Smooth muscle cell (in vitro differentiated cells): ENCODE data around the gene LHX4. TPM values are rescaled to one million over a fixed set of nuclear protein-coding genes. Genes with fewer than 3 reads are reported as not detected.

Experiments used
- DNase-seq: peaks from one replicate; lab custom pipeline; 2025; ENCODE audit not compliant: unreplicated experiment; lab: John Stamatoyannopoulos, UW
- H2AFZ ChIP-seq: fragments of 200-600 bp; sonication (generic); 2 replicates; pipeline ENCODE4 v1.6.0; 2016; ENCODE audit warnings: antibody characterized with exemption, low read depth, mild to moderate bottlenecking
- H3F3A ChIP-seq: fragments of 200-600 bp; sonication (generic); 2 replicates; pipeline ENCODE4 v1.6.0; 2017; ENCODE audit warnings: antibody characterized with exemption, low read depth
- H3K27ac ChIP-seq: fragments of 200-600 bp; sonication (generic); 2 replicates; pipeline ENCODE4 v1.5.1; 2016; ENCODE audit warnings: low read depth, mild to moderate bottlenecking
- H3K27me3 ChIP-seq: fragments of 200-600 bp; sonication (generic); 2 replicates; pipeline ENCODE4 v1.6.1; 2016; ENCODE audit warnings: low read depth, mild to moderate bottlenecking
- H3K36me3 ChIP-seq: fragments of 200-600 bp; sonication (generic); 2 replicates; pipeline ENCODE4 v1.5.1; 2016; ENCODE audit warnings: low read depth
- H3K4me1 ChIP-seq: fragments of 200-600 bp; sonication (generic); 2 replicates; pipeline ENCODE4 v1.5.1; 2016; ENCODE audit warnings: low read depth
- H3K4me2 ChIP-seq: fragments of 200-600 bp; sonication (generic); 2 replicates; pipeline ENCODE4 v1.6.0; 2016; ENCODE audit warnings: mild to moderate bottlenecking
- H3K4me3 ChIP-seq: fragments of 200-600 bp; sonication (generic); 2 replicates; pipeline ENCODE4 v1.5.1; 2016; ENCODE audit warnings: mild to moderate bottlenecking
- H3K79me2 ChIP-seq: fragments of 200-600 bp; sonication (generic); 2 replicates; pipeline ENCODE4 v1.6.0; 2016; ENCODE audit warnings: low read depth, mild to moderate bottlenecking
- H3K9ac ChIP-seq: fragments of 200-600 bp; sonication (generic); 2 replicates; pipeline ENCODE4 v1.6.0; 2016; ENCODE audit warnings: low read depth
- H3K9me3 ChIP-seq: fragments of 200-600 bp; sonication (generic); replicated peaks from 2 replicates; pipeline ENCODE4 v1.5.1; 2016; ENCODE audit warnings: low read depth
- H4K20me1 ChIP-seq: fragments of 200-600 bp; sonication (generic); 2 replicates; pipeline ENCODE4 v1.6.0; 2016; ENCODE audit warnings: low read depth
- CTCF ChIP-seq: fragments of 200-600 bp; sonication (generic); IDR thresholded peaks from 2 replicates; pipeline ENCODE4 v1.5.1; 2017; ENCODE audit warnings: borderline replicate concordance, mild to moderate bottlenecking, antibody characterized with exemption; ENCODE audit not compliant: insufficient read depth, poor library complexity, severe bottlenecking
- WGBS: methylation state at CpG from one replicate; pipeline ENCODE4 v1.1.7; 2016; ENCODE audit warnings: low lambda C conversion rate; 5-methylcytosine and 5-hydroxymethylcytosine counted together
- polyA plus RNA-seq: library from polyadenylated mRNA; unstranded; fragments of >200 nt; fragmentation: Nextera tagmentation; extraction: Ambion mirVana; gene quantifications from 2 replicates; pipeline ENCODE4 v1.2.1, GENCODE V29; 2016
- total RNA-seq: library from RNA; depleted of rRNA; stranded (reverse); fragments of >200 nt; gene quantifications from 2 replicates; pipeline ENCODE4 v1.2.3, GENCODE V29; 2014

The LHX4 gene
- total and polyA plus RNA-seq, 2 experiments from 2014 or later: not detected

GRCh38 chr1:180215856-180216625 is 14.0 kb upstream of the LHX4 start:
- H3K9ac ChIP-seq: no peak overlapping the region
- no peak overlapping the region for H3K4me2 ChIP-seq
- no peaks in the 10 kb centered on the region for H3F3A ChIP-seq
- whole genome bisulfite sequencing: 94% methylated on average over 22 of the region's 22 CpGs
- DNase-seq: no peak
- H2AFZ ChIP-seq: no peak overlapping the region
- peaks cover 4% of the 10 kb centered on the region for H3K27me3 ChIP-seq
- H4K20me1 ChIP-seq: no peaks in the 10 kb centered on the region
- H3K9me3 ChIP-seq: no peaks in the 10 kb centered on the region
- no peaks in the 10 kb centered on the region for H3K79me2 ChIP-seq
- H3K36me3 ChIP-seq: no peaks in the 10 kb centered on the region
- H3K4me3 ChIP-seq: no peak overlapping the region
- H3K4me1 ChIP-seq: no peaks in the 10 kb centered on the region
- H3K27ac ChIP-seq: no peak overlapping the region
- no peak for TF ChIP-seq CTCF

GRCh38 chr1:180217006-180217405 is 13.1 kb upstream of the LHX4 start:
- Histone ChIP-seq H3K79me2 (no peaks in the 10 kb centered on the region), H3K4me1 (no peaks in the 10 kb centered on the region)
- no peak for TF ChIP-seq CTCF

GRCh38 chr1:180218806-180219765 is 11.0 kb upstream of the LHX4 start:
- Histone ChIP-seq H3K4me3 (no peak overlapping the region), H2AFZ (no peak overlapping the region), H3K79me2 (no peaks in the 10 kb centered on the region), H3K9me3 (no peaks in the 10 kb centered on the region), H3K4me1 (no peaks in the 10 kb centered on the region), H3K27ac (no peak overlapping the region), H3K36me3 (no peaks in the 10 kb centered on the region), H3K4me2 (no peak overlapping the region), H3F3A (no peaks in the 10 kb centered on the region), H4K20me1 (no peaks in the 10 kb centered on the region), H3K9ac (no peak overlapping the region), H3K27me3 (peaks cover 28% of the 10 kb centered on the region)
- 86% methylated on average over 20 of the region's 20 CpGs for WGBS
- TF ChIP-seq CTCF: no peak
- DNase-seq: no peak

More at GRCh38 chr1:180217006-180217405, 13.1 kb upstream of the LHX4 start:
- Histone ChIP-seq H3K4me2 (no peak overlapping the region), H3K27ac (no peak overlapping the region), H3K4me3 (no peak overlapping the region), H3K27me3 (peaks cover 7% of the 10 kb centered on the region), H2AFZ (no peak overlapping the region), H3F3A (no peaks in the 10 kb centered on the region), H4K20me1 (no peaks in the 10 kb centered on the region), H3K36me3 (no peaks in the 10 kb centered on the region), H3K9me3 (no peaks in the 10 kb centered on the region), H3K9ac (no peak overlapping the region)
- WGBS: 88% methylated on average over 7 of the region's 7 CpGs
- DNase-seq: no peak
